ENCODE results near the gene CHPF.

DNA sequence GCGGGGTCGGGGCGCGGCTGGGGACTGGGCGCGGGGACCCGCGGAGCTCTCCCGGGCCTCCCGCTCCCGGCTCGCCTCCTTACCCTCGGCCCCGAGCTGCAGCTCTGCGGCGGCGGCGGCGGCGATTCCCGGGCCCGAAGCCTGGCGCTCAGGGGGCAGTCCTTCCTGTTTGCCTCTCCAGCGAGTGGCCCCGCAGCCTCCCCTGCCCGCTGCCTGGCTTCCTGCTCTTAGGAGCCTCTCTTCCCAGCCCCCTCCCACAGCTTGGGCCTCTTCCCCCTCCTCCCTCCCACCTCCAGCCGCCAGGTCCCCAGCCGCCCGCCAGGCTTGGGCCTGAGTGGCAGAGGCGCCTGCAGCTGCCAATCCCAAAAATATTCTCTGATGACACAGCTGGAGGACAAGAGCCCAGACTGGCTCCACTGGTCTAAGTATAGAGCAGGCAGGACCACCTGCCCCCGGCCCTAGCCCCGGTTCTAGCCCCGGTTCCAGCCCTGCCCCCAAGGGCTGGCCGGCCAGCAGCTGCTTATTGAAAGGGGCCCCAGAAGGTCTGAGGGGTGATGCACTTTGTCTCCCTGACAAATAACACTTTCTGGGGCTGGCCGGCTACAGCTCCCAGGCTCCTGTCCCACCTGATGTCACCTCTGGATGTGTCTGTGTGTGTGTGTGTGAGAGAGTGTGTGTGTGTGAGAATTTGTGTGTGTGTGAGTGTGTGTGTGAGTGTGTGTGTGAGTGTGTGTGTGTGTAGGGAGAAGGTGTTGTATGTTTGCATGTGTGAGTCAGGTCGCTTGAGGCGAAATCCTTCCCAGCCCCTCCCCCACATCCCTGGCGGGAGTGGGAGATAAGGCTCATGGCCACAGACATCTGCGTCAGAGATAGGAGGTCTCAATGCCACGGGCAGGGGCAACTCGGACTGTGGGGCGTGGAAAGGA lies 28.0 kb upstream of the CHPF start, which contains the start of gene OBSL1:
- no peak for TF ChIP-seq POLR2A (IDR thresholded peaks at IDR 0.05; ENCODE audit: borderline replicate concordance, extremely low read depth, insufficient read depth, insufficient read length)
- TF ChIP-seq, protein P1, sequence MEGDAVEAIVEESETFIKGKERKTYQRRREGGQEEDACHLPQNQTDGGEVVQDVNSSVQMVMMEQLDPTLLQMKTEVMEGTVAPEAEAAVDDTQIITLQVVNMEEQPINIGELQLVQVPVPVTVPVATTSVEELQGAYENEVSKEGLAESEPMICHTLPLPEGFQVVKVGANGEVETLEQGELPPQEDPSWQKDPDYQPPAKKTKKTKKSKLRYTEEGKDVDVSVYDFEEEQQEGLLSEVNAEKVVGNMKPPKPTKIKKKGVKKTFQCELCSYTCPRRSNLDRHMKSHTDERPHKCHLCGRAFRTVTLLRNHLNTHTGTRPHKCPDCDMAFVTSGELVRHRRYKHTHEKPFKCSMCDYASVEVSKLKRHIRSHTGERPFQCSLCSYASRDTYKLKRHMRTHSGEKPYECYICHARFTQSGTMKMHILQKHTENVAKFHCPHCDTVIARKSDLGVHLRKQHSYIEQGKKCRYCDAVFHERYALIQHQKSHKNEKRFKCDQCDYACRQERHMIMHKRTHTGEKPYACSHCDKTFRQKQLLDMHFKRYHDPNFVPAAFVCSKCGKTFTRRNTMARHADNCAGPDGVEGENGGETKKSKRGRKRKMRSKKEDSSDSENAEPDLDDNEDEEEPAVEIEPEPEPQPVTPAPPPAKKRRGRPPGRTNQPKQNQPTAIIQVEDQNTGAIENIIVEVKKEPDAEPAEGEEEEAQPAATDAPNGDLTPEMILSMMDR (IDR thresholded peaks at IDR 0.05 in 2 of 3, conservative IDR thresholded peaks at IDR 0.05 in 1 of 3; ENCODE audit: borderline replicate concordance in 1 of 3, insufficient read depth in 1 of 3, low read depth in 2 of 3, low read length in 2 of 3), result no peak
- TF ChIP-seq EZH2 (IDR thresholded peaks at IDR 0.05), result no peak

All from HCT116 (cell line).